H1 (cell line): Measurements from ENCODE around the gene MALT1. TPM values are rescaled to one million over a fixed set of nuclear protein-coding genes. Genes with fewer than 3 reads are reported as not detected.

ENCODE experiments used
- CTCF ChIA-PET: fragments of 300-600 bp; sonication (Branson Sonifier 250); formaldehyde crosslinking; loops from one replicate; lab custom pipeline; 2021; ENCODE audit not compliant: partially characterized antibody; lab: Charles Lee
- POLR2A ChIA-PET: fragments of 300-600 bp; sonication (Branson Sonifier 250); formaldehyde crosslinking; loops from one replicate; lab custom pipeline; 2021; ENCODE audit warnings: inconsistent platforms; ENCODE audit not compliant: partially characterized antibody; lab: Charles Lee
- DNase-seq, 2 experiments: peaks; one replicate each; pipeline versions ENCODE4 v3.0.0 to v3.0.0-alpha.2; 2010 to 2022; ENCODE audit warnings: low spot score in 2 of 2, low read depth in 1 of 2, mixed read lengths in 1 of 2
- FAIRE-seq: peaks from 2 replicates; lab custom pipeline; 2011; peaks lifted over from hg19 to GRCh38; lab: Jason Lieb, UNC
- H2AFZ ChIP-seq: 2 replicates; pipeline ENCODE4 v1.8.1; 2012; ENCODE audit warnings: low read length, inconsistent platforms
- H2AK5ac ChIP-seq: 2 replicates; pipeline ENCODE4 v1.6.1; 2013; ENCODE audit warnings: low read depth, low read length
- H2BK120ac ChIP-seq: replicated peaks from 2 replicates; pipeline ENCODE3; 2013; ENCODE audit warnings: low read depth, low read length, inconsistent platforms
- H2BK12ac ChIP-seq: 2 replicates; pipeline ENCODE4 v1.6.1; 2013; ENCODE audit warnings: low read depth, low read length
- H2BK15ac ChIP-seq: 2 replicates; pipeline ENCODE4 v1.6.1; 2013; ENCODE audit warnings: low read length
- H2BK20ac ChIP-seq: 2 replicates; pipeline ENCODE4 v1.6.1; 2013; ENCODE audit warnings: low read length
- H2BK5ac ChIP-seq: 2 replicates; pipeline ENCODE4 v1.6.1; 2013; ENCODE audit warnings: low read depth, low read length
- H3K14ac ChIP-seq: 2 replicates; pipeline ENCODE4 v1.6.1; 2013; ENCODE audit warnings: inconsistent platforms; ENCODE audit not compliant: insufficient read length
- H3K18ac ChIP-seq: 2 replicates; pipeline ENCODE4 v1.6.1; 2013; ENCODE audit warnings: low read length; ENCODE audit errors: extremely low read depth
- H3K23ac ChIP-seq: 2 replicates; pipeline ENCODE4 v1.6.1; 2013; ENCODE audit warnings: inconsistent platforms; ENCODE audit not compliant: insufficient read length
- H3K23me2 ChIP-seq: 2 replicates; pipeline ENCODE4 v1.6.1; 2013; ENCODE audit warnings: low read depth, low read length
- H3K27ac ChIP-seq: 2 replicates; pipeline ENCODE4 v1.6.1; 2011; ENCODE audit warnings: low read depth, low read length, inconsistent platforms
- H3K27me3 ChIP-seq, 4 experiments: replicated peaks in 1 of 4; 1 replicate in 1 of 4; 2 replicates in 3 of 4; pipeline versions ENCODE4 v1.6.1 to v1.8.1; 2011 to 2013; ENCODE audit warnings: low read length in 3 of 4, mild to moderate bottlenecking in 3 of 4, inconsistent platforms in 2 of 4, mixed read lengths in 2 of 4, moderate library complexity in 1 of 4; ENCODE audit not compliant: control insufficient read depth in 3 of 4, insufficient read depth in 3 of 4; ENCODE audit errors: extremely low read depth in 1 of 4
- H3K36me3 ChIP-seq, 4 experiments: 2 replicates each; pipeline versions ENCODE4 v1.6.1 to v1.8.1; 2011 to 2013; ENCODE audit warnings: mild to moderate bottlenecking in 4 of 4, low read length in 3 of 4, moderate library complexity in 2 of 4, control low read depth in 1 of 4, inconsistent platforms in 1 of 4; ENCODE audit not compliant: insufficient read depth in 4 of 4, control insufficient read depth in 2 of 4
- H3K4ac ChIP-seq: replicated peaks from 2 replicates; pipeline ENCODE3; 2013; ENCODE audit warnings: low read length, low read depth, mixed read lengths, inconsistent platforms; ENCODE audit not compliant: insufficient read length
- H3K4me1 ChIP-seq, 4 experiments: replicated peaks in 1 of 4; 1 replicate in 1 of 4; 2 replicates in 3 of 4; pipeline versions ENCODE4 v1.6.1 to v1.8.1; 2011 to 2013; ENCODE audit warnings: low read length in 3 of 4, inconsistent platforms in 2 of 4, mixed read lengths in 1 of 4; ENCODE audit not compliant: insufficient read depth in 4 of 4, control insufficient read depth in 3 of 4
- H3K4me2 ChIP-seq, 2 experiments: 2 replicates each; pipeline versions ENCODE4 v1.6.1 to v1.8.1; 2011 to 2013; ENCODE audit warnings: low read depth in 2 of 2, low read length in 2 of 2, control low read depth in 1 of 2, inconsistent platforms in 1 of 2, mild to moderate bottlenecking in 1 of 2; ENCODE audit not compliant: insufficient read depth in 1 of 2
- H3K4me3 ChIP-seq, 4 experiments: fragments of 200-600, 300-600 bp in 1 of 4; sonication (generic), shearing (Covaris generic), sonication (Bioruptor Twin) in 1 of 4; 2 replicates each; pipeline versions ENCODE4 v1.5.1 to v1.8.1; 2011 to 2016; ENCODE audit warnings: low read length in 4 of 4, low read depth in 3 of 4, control low read depth in 2 of 4, inconsistent platforms in 2 of 4, mild to moderate bottlenecking in 2 of 4, mixed read lengths in 1 of 4, moderate library complexity in 1 of 4; ENCODE audit not compliant: insufficient read depth in 2 of 4; ENCODE audit errors: extremely low read depth in 1 of 4
- H3K56ac ChIP-seq: replicated peaks from 2 replicates; pipeline ENCODE3; 2013; ENCODE audit warnings: low read depth, mild to moderate bottlenecking, mixed read lengths, low read length, inconsistent platforms; ENCODE audit not compliant: insufficient read length
- H3K79me1 ChIP-seq: 2 replicates; pipeline ENCODE4 v1.6.1; 2013; ENCODE audit warnings: low read depth, low read length, control low read depth
- H3K79me2 ChIP-seq, 2 experiments: 2 replicates each; pipeline versions ENCODE4 v1.6.1 to v1.8.1; 2012 to 2013; ENCODE audit warnings: low read length in 2 of 2, mild to moderate bottlenecking in 2 of 2, inconsistent platforms in 1 of 2; ENCODE audit not compliant: insufficient read depth in 2 of 2, control insufficient read depth in 1 of 2
- H3K9ac ChIP-seq, 4 experiments: replicated peaks in 1 of 4; 1 replicate in 1 of 4; 2 replicates in 3 of 4; pipeline versions ENCODE4 v1.6.1 to v1.8.1; 2011 to 2013; ENCODE audit warnings: low read depth in 3 of 4, low read length in 3 of 4, control low read depth in 2 of 4, mild to moderate bottlenecking in 2 of 4, moderate library complexity in 2 of 4, inconsistent platforms in 1 of 4; ENCODE audit errors: extremely low read depth in 1 of 4
- H3K9me3 ChIP-seq, 2 experiments: 2 replicates each; pipeline versions ENCODE4 v1.6.1 to v1.8.1; 2012 to 2013; ENCODE audit warnings: mild to moderate bottlenecking in 2 of 2, moderate library complexity in 2 of 2, control low read depth in 1 of 2, inconsistent platforms in 1 of 2, low read depth in 1 of 2, low read length in 1 of 2, mixed read lengths in 1 of 2; ENCODE audit not compliant: insufficient read depth in 2 of 2
- H4K20me1 ChIP-seq, 2 experiments: replicated peaks in 1 of 2; 2 replicates each; pipeline versions ENCODE3 to v1.8.1; 2011 to 2013; ENCODE audit warnings: inconsistent platforms in 2 of 2, low read length in 2 of 2, mild to moderate bottlenecking in 1 of 2; ENCODE audit not compliant: insufficient read depth in 2 of 2, control insufficient read depth in 1 of 2
- H4K5ac ChIP-seq: 2 replicates; pipeline ENCODE4 v1.6.1; 2013; ENCODE audit warnings: low read length, low read depth, mixed read lengths, inconsistent platforms; ENCODE audit not compliant: insufficient read length
- H4K8ac ChIP-seq: 2 replicates; pipeline ENCODE4 v1.8.0; 2013; ENCODE audit warnings: mild to moderate bottlenecking, moderate library complexity, low read length, inconsistent platforms; ENCODE audit not compliant: insufficient read depth; ENCODE audit errors: extremely low read depth
- H4K91ac ChIP-seq: replicated peaks from 2 replicates; pipeline ENCODE3; 2013; ENCODE audit warnings: low read length, mixed read lengths, inconsistent platforms; ENCODE audit not compliant: insufficient read length
- ASH2L ChIP-seq: fragments of 200-600, 300-600 bp; sonication (generic); IDR thresholded peaks from one replicate; pipeline ENCODE4 v1.7.1; 2017; ENCODE audit warnings: low read length
- CTBP2 ChIP-seq: IDR thresholded peaks from 2 replicates; pipeline ENCODE4 v1.7.0; 2011; ENCODE audit warnings: borderline replicate concordance, mild to moderate bottlenecking, moderate library complexity, mixed read lengths, low read length; ENCODE audit not compliant: insufficient read depth, insufficient read length
- JUND ChIP-seq: IDR thresholded peaks from 2 replicates; pipeline ENCODE4 v1.6.1; 2011; ENCODE audit warnings: mild to moderate bottlenecking, improper control_type of control experiment, low read length
- KDM1A ChIP-seq: fragments of 200-600, 300-600 bp; sonication (generic); IDR thresholded peaks from 2 replicates; pipeline ENCODE4 v1.7.1; 2016; ENCODE audit warnings: mild to moderate bottlenecking, low read length, borderline replicate concordance
- WGBS, 2 experiments: shearing (Covaris generic) in 1 of 2; methylation state at CpG; one replicate each; pipeline versions ENCODE4 v1.1.6 to v1.1.7; 2013 to 2015; ENCODE audit warnings: low lambda C conversion rate in 2 of 2, mixed read lengths in 2 of 2, inconsistent platforms in 1 of 2, low coverage in 1 of 2, missing lambda C conversion rate in 1 of 2; ENCODE audit not compliant: insufficient replicate concordance in 2 of 2, insufficient coverage in 1 of 2, insufficient read length in 1 of 2; ENCODE audit errors: extremely low coverage in 1 of 2, missing lambda C conversion rate in 1 of 2; 5-methylcytosine and 5-hydroxymethylcytosine counted together
- polyA plus RNA-seq, 7 experiments: library from polyadenylated mRNA; depleted of rRNA in 3 of 7; stranded (reverse) in 5 of 7; unstranded in 2 of 7; fragments of >200 nt in 5 of 7; fragments of 200-250 nt in 2 of 7; gene quantifications; 1 replicate in 5 of 7; 2 replicates in 1 of 7; 4 replicates in 1 of 7; pipeline versions ENCODE4 v1.2.1 to v1.2.3, GENCODE V29; 2011 to 2013; ENCODE audit warnings: missing spikeins in 2 of 7, mixed read lengths in 2 of 7
- total RNA-seq: library from RNA; stranded (reverse); fragmentation: NEBNext Ultra II Directional; extraction: Animal tissue kit (Norgen Biotek cat#: 25700); gene quantifications from 2 replicates; pipeline ENCODE4 v1.2.1, GENCODE V29; 2021
- TF ChIP-seq, protein P1 (sequence below): IDR thresholded peaks from 2 replicates; pipeline ENCODE4 v1.6.1; 2012; ENCODE audit warnings: inconsistent platforms

MALT1 gene
- total and polyA plus RNA-seq, 2 of the 8 experiments (the other 6 are each of a cell fraction or from before 2014, with no cell fraction given): 10.7 to 25.9 TPM

DNA sequence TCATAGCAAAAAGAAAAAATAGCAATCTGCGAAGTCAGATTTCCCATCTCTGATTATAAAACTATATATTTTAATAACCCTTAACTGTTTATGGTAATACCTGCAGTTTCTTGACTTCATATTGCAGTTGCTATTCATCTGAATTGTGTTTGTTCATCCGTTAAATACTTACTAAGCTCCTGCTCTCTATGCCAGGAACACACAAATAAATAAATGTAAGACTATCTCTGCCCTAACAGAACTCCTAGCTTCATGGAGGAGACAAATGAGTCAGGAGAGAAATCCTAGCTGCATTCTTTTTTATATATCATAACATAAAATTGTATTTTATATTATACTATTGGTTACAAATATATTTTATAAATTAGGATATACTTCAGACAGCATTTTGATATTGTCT, 61.2 kb downstream of the MALT1 start:
- H3K36me3 ChIP-seq: peaks cover 0 to 11% (median 6%) of the 10 kb centered on the region in 4 experiments; a peak in 3 of 8 replicates
- ChIA-PET CTCF (interaction anchor here (2.5 kb wide), 1 partner anchor 32 kb away, joined by 9 read pairs; no protein-coding TSS in a partner anchor), POLR2A (no interaction called here)
- no peak overlapping the region for H3K14ac ChIP-seq
- H3K23ac ChIP-seq: no peak overlapping the region
- H3K4me3 ChIP-seq: no peak overlapping the region
- WGBS, 2 experiments: 97% methylated on average over 2 of the region's 2 CpGs; no CpG with 5 or more reads in 1 of the 2 experiments
- no peak for DNase-seq
- no peaks in the 10 kb centered on the region for H3K79me2 ChIP-seq
- no peak overlapping the region for H4K8ac ChIP-seq
- H3K4ac ChIP-seq: no peak overlapping the region
- H4K20me1 ChIP-seq: no peaks in the 10 kb centered on the region
- H3K18ac ChIP-seq: no peak overlapping the region
- no peak overlapping the region for H4K91ac ChIP-seq
- no peak overlapping the region for H3K4me2 ChIP-seq
- H3K4me1 ChIP-seq: no peaks in the 10 kb centered on the region
- FAIRE-seq: no peak
- no peaks in the 10 kb centered on the region for H3K27me3 ChIP-seq
- H2BK5ac ChIP-seq: no peak overlapping the region
- no peaks in the 10 kb centered on the region for H3K79me1 ChIP-seq
- no peak overlapping the region for H2BK20ac ChIP-seq
- no peak overlapping the region for H2BK15ac ChIP-seq
- no peak overlapping the region for H2BK120ac ChIP-seq
- no peak overlapping the region for H2AFZ ChIP-seq
- H3K27ac ChIP-seq: no peak overlapping the region
- TF ChIP-seq, protein P1, sequence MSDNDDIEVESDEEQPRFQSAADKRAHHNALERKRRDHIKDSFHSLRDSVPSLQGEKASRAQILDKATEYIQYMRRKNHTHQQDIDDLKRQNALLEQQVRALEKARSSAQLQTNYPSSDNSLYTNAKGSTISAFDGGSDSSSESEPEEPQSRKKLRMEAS: no peak
- TF ChIP-seq CTBP2 (no peak), ASH2L (no peak), KDM1A (no peak), JUND (no peak)
- H3K9ac ChIP-seq: no peak overlapping the region
- no peak overlapping the region for H2BK12ac ChIP-seq
- H4K5ac ChIP-seq: no peak overlapping the region
- H3K9me3 ChIP-seq: no peaks in the 10 kb centered on the region
- no peak overlapping the region for H2AK5ac ChIP-seq
- H3K56ac ChIP-seq: no peak overlapping the region
- no peaks in the 10 kb centered on the region for H3K23me2 ChIP-seq
